ENCODE measurements around the gene ATP6V1A.

DNA sequence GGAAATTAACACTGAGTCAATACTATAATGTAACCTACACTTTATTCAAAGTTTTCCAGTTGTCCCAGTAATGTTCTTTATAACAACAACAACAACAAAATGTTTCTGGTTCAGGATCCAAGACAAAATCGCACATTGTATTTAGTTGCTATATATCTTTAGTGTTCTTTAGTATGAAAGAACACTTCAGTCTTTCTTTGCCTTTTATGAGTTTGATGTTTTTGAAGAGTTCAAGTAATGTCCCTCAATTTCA, 84.2 kb downstream of the ATP6V1A start:
- TF ChIP-seq, protein P1, sequence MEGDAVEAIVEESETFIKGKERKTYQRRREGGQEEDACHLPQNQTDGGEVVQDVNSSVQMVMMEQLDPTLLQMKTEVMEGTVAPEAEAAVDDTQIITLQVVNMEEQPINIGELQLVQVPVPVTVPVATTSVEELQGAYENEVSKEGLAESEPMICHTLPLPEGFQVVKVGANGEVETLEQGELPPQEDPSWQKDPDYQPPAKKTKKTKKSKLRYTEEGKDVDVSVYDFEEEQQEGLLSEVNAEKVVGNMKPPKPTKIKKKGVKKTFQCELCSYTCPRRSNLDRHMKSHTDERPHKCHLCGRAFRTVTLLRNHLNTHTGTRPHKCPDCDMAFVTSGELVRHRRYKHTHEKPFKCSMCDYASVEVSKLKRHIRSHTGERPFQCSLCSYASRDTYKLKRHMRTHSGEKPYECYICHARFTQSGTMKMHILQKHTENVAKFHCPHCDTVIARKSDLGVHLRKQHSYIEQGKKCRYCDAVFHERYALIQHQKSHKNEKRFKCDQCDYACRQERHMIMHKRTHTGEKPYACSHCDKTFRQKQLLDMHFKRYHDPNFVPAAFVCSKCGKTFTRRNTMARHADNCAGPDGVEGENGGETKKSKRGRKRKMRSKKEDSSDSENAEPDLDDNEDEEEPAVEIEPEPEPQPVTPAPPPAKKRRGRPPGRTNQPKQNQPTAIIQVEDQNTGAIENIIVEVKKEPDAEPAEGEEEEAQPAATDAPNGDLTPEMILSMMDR (IDR thresholded peaks at IDR 0.05) = no peak
- TF ChIP-seq POLR2A (IDR thresholded peaks at IDR 0.05) = no peak
